ENCODE results near the gene TRPC1. TPM values are rescaled to one million over a fixed set of nuclear protein-coding genes. Genes with fewer than 3 reads are reported as not detected.
A peak's percentile ranks its signal among the peaks of the same experiment; 100 is the strongest.

TRPC1 gene
- total and polyA plus RNA-seq, 2 experiments from 2014 or later = 7.0 to 36.6 TPM

- TF ChIP-seq CTCF (conservative IDR thresholded peaks at IDR 0.05; ENCODE audit: low read depth in 2 of 2) = no peak
Observed at GRCh38 chr3:142787719-142788118, 63.9 kb downstream of the TRPC1 start (continued).

DNA sequence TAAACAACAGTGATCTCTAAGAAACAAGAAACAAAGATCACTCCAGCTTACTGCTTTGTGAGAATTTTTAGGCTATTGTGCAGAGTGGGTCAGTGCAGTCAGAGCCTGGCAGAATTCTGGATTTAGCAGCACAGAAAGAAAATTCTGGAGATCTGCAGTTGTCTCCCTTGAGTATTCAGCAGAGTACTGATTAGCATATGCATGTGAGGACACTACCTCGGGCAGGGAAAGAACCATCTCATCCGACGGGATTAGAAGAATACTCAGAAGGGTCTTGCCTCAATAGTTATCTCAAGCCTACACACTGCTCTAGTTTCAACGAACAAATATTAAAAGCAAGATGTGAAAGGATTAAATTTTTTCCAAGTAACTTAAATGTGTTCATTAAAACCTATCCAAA lies 70.7 kb downstream of the TRPC1 start:
- no peak for TF ChIP-seq ZNF114 (CRISPR knock-in tag; IDR thresholded peaks at IDR 0.05)
- no peak for TF ChIP-seq EZH2phosphoT487 (IDR thresholded peaks at IDR 0.05; ENCODE audit: unreplicated experiment)
- TF ChIP-seq ZNF331 (CRISPR knock-in tag; IDR thresholded peaks at IDR 0.05; ENCODE audit: low read depth) = no peak
- TF ChIP-seq JUNB (IDR thresholded peaks at IDR 0.05; ENCODE audit: unreplicated experiment) = no peak
- ATAC-seq = peak; percentile 84

GRCh38 chr3:142795332-142795731 lies 71.5 kb downstream of the TRPC1 start:
- H3K79me2 ChIP-seq (replicated peaks; ENCODE audit: insufficient read depth) = no peaks in the 10 kb centered on the region
- DNase-seq (ENCODE audit: low spot score) = no peak
- ATAC-seq = no peak
- no peak overlapping the region for H2AFZ ChIP-seq
- H3K27ac ChIP-seq (ENCODE audit: low read depth) = no peak overlapping the region
- H3K4me2 ChIP-seq = no peak overlapping the region
- peaks cover 20% of the 10 kb centered on the region for H3K4me1 Mint-ChIP-seq
- H3K36me3 Mint-ChIP-seq (ENCODE audit: low read depth) = peaks cover 3% of the 10 kb centered on the region; the same call in 2 of the 3 replicates
- no peaks in the 10 kb centered on the region for H3F3A ChIP-seq (replicated peaks; ENCODE audit: low read depth)
- no peak overlapping the region for H3K27ac Mint-ChIP-seq
- H3K9me2 ChIP-seq (ENCODE audit: insufficient read depth) = no peaks in the 10 kb centered on the region
- H3K27me3 ChIP-seq (ENCODE audit: insufficient read depth) = no peaks in the 10 kb centered on the region
- no peaks in the 10 kb centered on the region for H4K20me1 ChIP-seq (replicated peaks; ENCODE audit: insufficient read depth)
- TF ChIP-seq NANOG (IDR thresholded peaks at IDR 0.05; ENCODE audit: borderline replicate concordance) = no peak
- no peak for TF ChIP-seq ZNF462 (CRISPR knock-in tag; IDR thresholded peaks at IDR 0.05)
- no peak for TF ChIP-seq CREB1 (CRISPR knock-in tag; IDR thresholded peaks at IDR 0.05; ENCODE audit: low read depth)
- no peak for TF ChIP-seq ETS1 (IDR thresholded peaks at IDR 0.05)
- TF ChIP-seq JUNB (IDR thresholded peaks at IDR 0.05; ENCODE audit: unreplicated experiment) = no peak
- no peak for TF ChIP-seq ZNF114 (CRISPR knock-in tag; IDR thresholded peaks at IDR 0.05)
- no peak for TF ChIP-seq EZH2phosphoT487 (IDR thresholded peaks at IDR 0.05; ENCODE audit: unreplicated experiment)
- TF ChIP-seq EZH2 (IDR thresholded peaks at IDR 0.05; ENCODE audit: low read depth, unreplicated experiment) = no peak
- TF ChIP-seq POLR2AphosphoS5 (IDR thresholded peaks at IDR 0.05; ENCODE audit: low read depth) = no peak
- TF ChIP-seq ZNF331 (CRISPR knock-in tag; IDR thresholded peaks at IDR 0.05; ENCODE audit: low read depth) = no peak
- H3K9me3 Mint-ChIP-seq = no peaks in the 10 kb centered on the region
- no peak overlapping the region for H3K4me3 Mint-ChIP-seq
- peaks cover 9% of the 10 kb centered on the region for H3K4me1 ChIP-seq (ENCODE audit: insufficient read depth)
- H3K27me3 Mint-ChIP-seq (ENCODE audit: insufficient read depth, low read depth, poor library complexity) = no peaks in the 10 kb centered on the region
- no peak overlapping the region for H3K4me3 ChIP-seq
- H3K36me3 ChIP-seq (ENCODE audit: insufficient read depth) = no peaks in the 10 kb centered on the region

More for the DNA sequence above, 70.7 kb downstream of the TRPC1 start:
- H3K4me2 ChIP-seq = 0 out of 2 replicates have a peak overlapping the region, but pooled peaks have one; percentile 33
- peak; percentile 45 for DNase-seq (ENCODE audit: low spot score)
- Mint-ChIP-seq H3K36me3 (ENCODE audit: low read depth) (peaks cover 3% of the 10 kb centered on the region; the same call in 2 of the 3 replicates), H3K4me3 (no peak overlapping the region), H3K27ac (no peak overlapping the region), H3K4me1 (peaks cover 25% of the 10 kb centered on the region), H3K27me3 (ENCODE audit: insufficient read depth, low read depth, poor library complexity) (no peaks in the 10 kb centered on the region), H3K9me3 (no peaks in the 10 kb centered on the region)
- no peak overlapping the region for H3K27ac ChIP-seq (ENCODE audit: low read depth)
- H3K27me3 ChIP-seq (ENCODE audit: insufficient read depth) = no peaks in the 10 kb centered on the region
- H3F3A ChIP-seq (replicated peaks; ENCODE audit: low read depth) = no peaks in the 10 kb centered on the region
- no peak overlapping the region for H2AFZ ChIP-seq
- H3K79me2 ChIP-seq (replicated peaks; ENCODE audit: insufficient read depth) = no peaks in the 10 kb centered on the region
- no peak overlapping the region for H3K4me3 ChIP-seq
- no peaks in the 10 kb centered on the region for H3K36me3 ChIP-seq (ENCODE audit: insufficient read depth)
- H4K20me1 ChIP-seq (replicated peaks; ENCODE audit: insufficient read depth) = no peaks in the 10 kb centered on the region
- peaks cover 9% of the 10 kb centered on the region for H3K4me1 ChIP-seq (ENCODE audit: insufficient read depth)
- H3K9me2 ChIP-seq (ENCODE audit: insufficient read depth) = no peaks in the 10 kb centered on the region
